Lower lobe of right lung (tissue), 2 donors: ENCODE measurements around the gene ZFP90. TPM values are rescaled to one million over a fixed set of nuclear protein-coding genes. Genes with fewer than 3 reads are reported as not detected.
A peak's percentile ranks its signal among the peaks of the same experiment; 100 is the strongest.

Experiments
- ATAC-seq, 2 donors: fragments of 200-7000 bp; cut with Tn5 transposase; one replicate each; pipeline ENCODE4 v1.9.1; 2020 to 2022; ENCODE audit warnings: mild to moderate bottlenecking in 2 of 2, moderate library complexity in 2 of 2
- DNase-seq: peaks from one replicate; pipeline ENCODE4 v3.0.0-alpha.2; 2020
- H3K27ac ChIP-seq: fragments of 200-600 bp; one replicate; pipeline ENCODE4 v1.8.0; 2022
- H3K27me3 ChIP-seq: fragments of 200-600 bp; one replicate; pipeline ENCODE4 v1.8.0; 2022; ENCODE audit warnings: low read depth
- H3K36me3 ChIP-seq: fragments of 200-600 bp; one replicate; pipeline ENCODE4 v1.8.0; 2022; ENCODE audit warnings: mild to moderate bottlenecking
- H3K4me1 ChIP-seq: fragments of 200-600 bp; one replicate; pipeline ENCODE4 v1.8.0; 2022
- H3K4me3 ChIP-seq: fragments of 200-600 bp; one replicate; pipeline ENCODE4 v1.8.0; 2022; ENCODE audit warnings: mild to moderate bottlenecking
- H3K9me3 ChIP-seq: fragments of 200-600 bp; one replicate; pipeline ENCODE4 v1.8.0; 2022
- CTCF ChIP-seq: fragments of 200-600 bp; IDR thresholded peaks from one replicate; pipeline ENCODE4 v1.8.0; 2022; ENCODE audit warnings: antibody characterized with exemption, mild to moderate bottlenecking
- intact Hi-C: fragments of 100-400 bp; cut with DNase I; formaldehyde crosslinking; loops from one replicate; pipeline ENCODE4 v1.11.0; 2022
- total RNA-seq: library from RNA; stranded (reverse); fragmentation: NEBNext Ultra II Directional; extraction: Animal tissue kit (Norgen Biotek cat#: 25700); gene quantifications from one replicate; pipeline ENCODE4 v1.2.1, GENCODE V29; 2021
- donor health status: DM: no; HTN: yes; CAD: no; lungs with severe emphysema.

ZFP90 gene
- total RNA-seq, 1 donor from 2014 or later: 25.7 TPM

- ATAC-seq (no peak), DNase-seq (no peak)
- H3K4me1 ChIP-seq: peaks cover 4% of the 10 kb centered on the region
- TF ChIP-seq CTCF: peak; percentile 23
- H3K36me3 ChIP-seq: no peaks in the 10 kb centered on the region
- no peak overlapping the region for H3K27ac ChIP-seq
- H3K9me3 ChIP-seq: no peaks in the 10 kb centered on the region
- H3K4me3 ChIP-seq: no peak overlapping the region
- intact Hi-C loops: no loop called here
- H3K27me3 ChIP-seq: no peaks in the 10 kb centered on the region
These were observed 53.6 kb downstream of the ZFP90 start for GRCh38 chr16:68592466-68593337.

GRCh38 chr16:68596266-68596665, 57.2 kb downstream of the ZFP90 start:
- Histone ChIP-seq H3K4me1 (no peaks in the 10 kb centered on the region), H3K27ac (no peak overlapping the region), H3K27me3 (no peaks in the 10 kb centered on the region), H3K9me3 (no peaks in the 10 kb centered on the region), H3K36me3 (no peaks in the 10 kb centered on the region), H3K4me3 (no peak overlapping the region)
- TF ChIP-seq CTCF: no peak
- DNase-seq (no peak), ATAC-seq (no peak)
- intact Hi-C loops: no loop called here

GRCh38 chr16:68599586-68599985, 60.5 kb downstream of the ZFP90 start:
- no peak for TF ChIP-seq CTCF
- Histone ChIP-seq H3K9me3 (no peaks in the 10 kb centered on the region), H3K27me3 (no peaks in the 10 kb centered on the region), H3K4me3 (no peak overlapping the region), H3K4me1 (no peaks in the 10 kb centered on the region), H3K36me3 (no peaks in the 10 kb centered on the region), H3K27ac (no peak overlapping the region)
- DNase-seq: no peak
- no peak for ATAC-seq
- intact Hi-C loops: no loop called here

GRCh38 chr16:68605746-68606145, 66.7 kb downstream of the ZFP90 start:
- intact Hi-C loops: no loop called here
- Histone ChIP-seq H3K4me3 (no peak overlapping the region), H3K36me3 (no peaks in the 10 kb centered on the region), H3K9me3 (no peaks in the 10 kb centered on the region), H3K27me3 (no peaks in the 10 kb centered on the region), H3K27ac (no peak overlapping the region), H3K4me1 (no peaks in the 10 kb centered on the region)
- ATAC-seq (no peak), DNase-seq (no peak)
- no peak for TF ChIP-seq CTCF

- H3K9me3 ChIP-seq: no peaks in the 10 kb centered on the region
- no peak for TF ChIP-seq CTCF
- intact Hi-C loops: no loop called here
- H3K27me3 ChIP-seq: no peaks in the 10 kb centered on the region
- H3K36me3 ChIP-seq: no peaks in the 10 kb centered on the region
- H3K4me3 ChIP-seq: no peak overlapping the region
- ATAC-seq (no peak), DNase-seq (no peak)
- no peak overlapping the region for H3K27ac ChIP-seq
- no peaks in the 10 kb centered on the region for H3K4me1 ChIP-seq
These were observed 68.4 kb downstream of the ZFP90 start for GRCh38 chr16:68607443-68607842.
